Left renal cortex interstitium (tissue), 4 donors: ENCODE measurements around the gene CLIC1. TPM values are rescaled to one million over a fixed set of nuclear protein-coding genes. Genes with fewer than 3 reads are reported as not detected.
A peak's percentile ranks its signal among the peaks of the same experiment; 100 is the strongest.

ENCODE experiments used
- DNase-seq, 4 donors: peaks; one replicate each; pipeline ENCODE4 v3.0.0-alpha.2; 2013; ENCODE audit warnings: low read depth in 4 of 4, low spot score in 2 of 4, missing footprints in 1 of 4
- polyA plus RNA-seq, 4 donors: library from polyadenylated mRNA; unstranded; fragments of 120-200 nt; gene quantifications; one replicate each; pipeline ENCODE4 v1.2.1, GENCODE V29; 2013; ENCODE audit not compliant: insufficient read length in 4 of 4

The CLIC1 gene
- polyA plus RNA-seq, 4 donors: 251 to 323 (median 297) TPM

GRCh38 chr6:31707701-31708100 lies 28.6 kb downstream of the CLIC1 start:
- no peak for DNase-seq

DNA sequence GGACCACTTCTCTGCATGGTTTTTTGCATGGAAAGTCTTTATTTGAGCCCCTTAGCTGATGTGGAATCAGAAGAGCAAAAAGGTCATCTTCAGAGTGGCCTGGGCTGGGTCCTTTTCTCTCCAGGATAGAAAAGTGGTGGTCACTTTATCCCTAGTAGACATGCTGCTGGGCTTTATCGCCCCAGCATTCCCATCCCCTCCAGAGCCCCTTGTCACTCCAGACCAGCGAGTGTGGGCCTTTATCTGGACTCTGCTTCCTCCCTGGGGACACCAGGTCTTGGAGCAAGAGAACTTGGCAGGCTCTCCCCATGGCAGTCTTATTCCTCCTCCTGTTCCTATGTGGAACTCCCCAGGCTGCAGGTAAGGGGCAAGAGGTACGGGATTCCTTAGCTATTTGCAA lies 29.7 kb downstream of the CLIC1 start, which contains the start of gene LY6G6F:
TSS of gene LY6G6F (plus strand) at position 268 of the 400 bp plus-strand sequence. CDS start at position 309, 41 bp downstream.
- no peak for DNase-seq

GRCh38 chr6:31705931-31706330 lies 30.4 kb downstream of the CLIC1 start:
- DNase-seq: no peak

GRCh38 chr6:31702819-31703716 lies 33.3 kb downstream of the CLIC1 start, which contains the start of gene ABHD16A:
Gene ABHD16A (minus strand): TSS chr6:31703324. CDS start chr6:31703281, 43 bp downstream.
- peak; percentile 91 to 98 (median 96) for DNase-seq

DNA sequence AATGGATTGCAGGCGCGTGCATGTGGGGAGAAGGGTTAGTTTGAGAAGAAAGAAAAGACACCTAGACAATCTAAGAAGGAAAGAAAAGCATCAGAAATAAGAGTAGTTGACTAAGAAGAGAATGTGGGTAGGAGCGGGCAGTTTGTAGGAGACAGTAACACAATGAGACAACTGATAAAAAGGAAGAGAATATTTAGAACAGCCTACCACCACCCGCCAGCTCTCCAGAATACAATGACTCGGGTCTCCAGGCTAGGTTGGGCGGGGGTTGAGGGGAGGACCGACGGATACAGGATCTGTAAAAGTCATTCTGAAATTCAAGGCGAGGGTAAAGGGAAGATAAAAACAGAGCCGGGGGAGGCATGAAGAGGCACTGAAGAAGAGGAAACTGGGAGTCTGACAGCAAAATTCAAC lies 33.9 kb downstream of the CLIC1 start:
- DNase-seq: no peak

DNA sequence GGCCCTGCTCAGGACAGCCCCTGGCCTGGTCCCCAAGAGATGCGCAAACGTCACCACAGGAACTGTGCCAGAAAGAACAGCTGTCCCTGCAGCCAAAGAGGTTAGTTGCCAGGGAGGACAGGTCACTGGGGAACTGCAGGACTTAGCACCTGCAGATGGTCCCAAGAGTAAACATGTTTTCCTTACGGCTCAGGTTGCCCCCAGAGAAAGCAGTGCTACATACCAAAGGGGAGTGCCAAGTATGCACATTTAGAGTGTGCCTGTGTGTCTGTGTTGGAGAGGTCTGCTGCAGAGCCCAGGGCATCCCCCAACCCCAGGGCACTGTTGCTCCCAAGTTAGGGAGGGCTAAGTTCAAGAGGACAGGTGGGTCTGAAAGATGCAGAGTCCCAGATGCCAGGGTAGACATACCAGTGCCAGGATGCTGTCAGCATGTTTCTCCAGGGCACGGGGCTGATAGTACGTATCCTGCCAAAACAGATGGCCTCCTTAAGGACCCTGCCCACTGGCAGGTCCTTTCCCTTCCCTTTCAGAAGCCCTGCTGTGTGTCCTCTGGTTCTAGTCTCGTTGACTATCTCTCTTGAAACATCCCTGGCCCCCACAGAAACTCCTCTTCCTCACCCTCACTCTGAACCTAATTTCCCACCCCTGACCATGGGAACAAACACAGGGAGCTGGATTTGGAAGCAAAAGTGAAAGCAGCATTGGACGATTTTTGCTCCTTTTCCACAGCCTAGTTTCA lies 34.5 kb downstream of the CLIC1 start:
- DNase-seq: no peak

- no peak for DNase-seq
Measured at GRCh38 chr6:31700740-31701401, 35.5 kb downstream of the CLIC1 start.

DNA sequence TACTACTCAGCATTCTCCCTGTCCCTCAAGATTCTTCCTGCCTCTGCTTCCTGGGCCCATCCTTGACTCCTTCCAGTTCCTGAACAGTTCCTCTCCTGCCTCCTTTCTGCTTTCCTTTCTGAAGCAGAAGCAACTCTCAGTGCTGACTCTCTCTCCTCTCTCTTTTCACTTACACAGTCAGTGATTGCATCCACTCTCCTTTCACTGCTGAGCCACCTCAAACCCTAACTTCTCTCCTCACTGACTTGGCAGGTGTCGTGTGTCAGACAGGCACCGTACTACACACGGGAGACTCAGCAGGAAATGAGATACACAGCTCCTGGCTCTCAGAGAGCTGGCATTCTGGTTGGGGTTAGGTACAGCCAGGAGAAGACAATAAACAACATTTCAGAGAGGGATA lies 38.8 kb downstream of the CLIC1 start:
- DNase-seq: no peak

GRCh38 chr6:31693535-31693934 lies 42.8 kb downstream of the CLIC1 start:
- DNase-seq: no peak

- no peak for DNase-seq
Measured at GRCh38 chr6:31692886-31693285, 43.4 kb downstream of the CLIC1 start.

DNA sequence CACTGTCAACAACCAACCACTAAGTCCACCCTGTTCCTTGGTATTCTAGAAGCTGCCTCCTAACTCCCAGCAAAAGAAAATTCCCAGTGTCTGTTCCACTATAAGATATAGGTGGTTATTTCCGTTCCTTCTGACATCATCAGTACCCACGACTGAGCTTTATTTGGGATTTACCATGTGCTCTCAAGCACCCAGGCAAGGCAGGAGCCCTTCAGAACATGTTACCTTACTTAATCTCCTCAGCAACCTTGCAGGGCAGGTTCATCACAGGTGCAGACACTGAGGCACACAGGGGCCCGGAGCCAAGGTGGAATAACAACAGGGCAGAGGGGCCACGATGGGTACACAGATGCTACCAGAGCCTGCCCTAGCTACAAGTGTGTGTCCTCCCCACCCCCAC lies 44.0 kb downstream of the CLIC1 start:
- DNase-seq: no peak

DNA sequence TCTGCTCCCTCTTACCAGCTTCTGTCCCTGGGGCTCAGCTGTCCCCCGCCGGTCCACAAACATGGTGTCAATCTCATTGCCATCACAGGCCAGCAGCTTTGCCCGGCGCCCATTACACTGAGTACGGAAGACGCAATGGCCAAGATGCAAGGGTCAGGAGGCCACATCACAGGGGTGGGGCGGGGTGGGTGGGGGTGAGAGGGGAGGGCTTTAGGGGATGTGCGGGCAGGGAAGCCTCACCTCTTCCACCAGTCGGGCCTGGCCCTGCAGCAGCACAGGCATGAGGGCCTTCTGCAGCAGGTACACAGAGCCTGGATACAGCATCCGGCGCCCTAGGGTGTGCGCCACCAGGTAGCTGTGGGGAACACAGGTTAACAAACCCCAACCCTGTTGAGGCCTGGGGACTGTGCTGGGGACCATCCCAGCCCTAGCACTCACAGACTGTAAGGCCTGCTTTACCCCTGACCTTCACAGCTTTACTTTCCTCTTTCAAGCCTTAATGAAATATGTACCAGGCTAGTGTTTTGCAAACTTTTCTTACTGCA lies 44.7 kb downstream of the CLIC1 start:
- DNase-seq: no peak

GRCh38 chr6:31691078-31691463 lies 45.3 kb downstream of the CLIC1 start:
- DNase-seq: no peak

- DNase-seq: no peak
Measured at GRCh38 chr6:31690231-31691077, 45.9 kb downstream of the CLIC1 start.

DNA sequence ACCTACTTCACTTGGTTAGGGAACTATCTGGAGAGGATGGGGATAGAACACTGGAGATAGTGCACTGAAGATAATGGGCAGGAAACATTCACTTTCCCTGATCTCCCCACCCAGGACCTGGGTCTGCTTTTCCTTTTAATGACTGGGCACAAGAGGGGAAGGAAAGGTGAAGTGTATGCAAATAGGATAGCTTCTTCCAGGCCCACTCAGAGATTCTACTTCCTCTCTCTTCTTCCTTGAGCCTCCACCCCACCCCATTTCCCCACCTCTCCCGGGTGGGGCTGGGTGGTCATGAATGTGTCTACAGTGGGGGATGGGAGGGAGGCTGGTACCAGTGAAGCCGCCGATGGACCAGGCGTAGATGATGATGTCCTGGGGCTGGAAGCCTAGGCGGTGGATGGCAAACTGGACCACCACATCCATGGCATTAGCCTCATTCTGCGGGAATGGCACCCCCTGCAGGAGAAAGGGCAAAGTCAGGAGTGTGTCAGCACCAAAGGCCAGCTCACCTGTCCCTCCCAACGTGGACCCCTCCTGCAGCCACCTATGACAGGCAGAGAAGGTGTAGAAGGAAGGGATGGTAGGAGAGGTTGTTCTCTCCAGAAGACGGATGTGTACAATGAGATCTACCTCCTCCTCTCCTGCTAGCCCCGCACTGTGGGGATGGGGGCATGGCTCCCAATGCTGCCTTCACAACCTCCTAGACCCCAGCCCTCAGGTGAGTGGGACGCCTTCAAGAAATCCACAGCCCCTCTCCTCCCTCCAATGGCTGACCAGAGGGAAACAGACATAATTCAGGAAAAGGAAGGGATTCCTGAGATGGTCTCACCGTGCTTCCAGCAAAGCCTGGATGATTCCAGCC lies 46.9 kb downstream of the CLIC1 start:
- DNase-seq: no peak

- no peak for DNase-seq
Measured at GRCh38 chr6:31687860-31688693, 48.3 kb downstream of the CLIC1 start.

DNA sequence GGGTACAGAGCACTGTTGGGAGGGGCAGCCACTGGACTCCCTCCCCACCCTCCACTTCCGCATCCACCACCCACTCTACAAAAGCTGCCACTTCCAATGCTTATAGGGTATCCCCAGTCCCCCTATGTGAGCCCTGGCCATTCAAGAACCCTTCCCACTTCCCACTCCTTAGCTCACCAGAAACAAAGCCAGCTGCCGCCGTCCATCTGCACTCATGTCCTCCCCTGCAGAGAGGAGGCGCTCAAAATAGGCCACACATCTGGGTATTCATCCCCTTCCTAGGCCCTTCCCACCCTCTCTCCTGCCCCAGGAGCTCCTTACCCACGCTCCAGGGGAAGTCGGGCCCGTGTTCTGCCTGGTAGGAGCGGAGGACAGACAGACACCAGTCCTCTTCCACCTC lies 49.0 kb downstream of the CLIC1 start:
- DNase-seq: no peak

DNA sequence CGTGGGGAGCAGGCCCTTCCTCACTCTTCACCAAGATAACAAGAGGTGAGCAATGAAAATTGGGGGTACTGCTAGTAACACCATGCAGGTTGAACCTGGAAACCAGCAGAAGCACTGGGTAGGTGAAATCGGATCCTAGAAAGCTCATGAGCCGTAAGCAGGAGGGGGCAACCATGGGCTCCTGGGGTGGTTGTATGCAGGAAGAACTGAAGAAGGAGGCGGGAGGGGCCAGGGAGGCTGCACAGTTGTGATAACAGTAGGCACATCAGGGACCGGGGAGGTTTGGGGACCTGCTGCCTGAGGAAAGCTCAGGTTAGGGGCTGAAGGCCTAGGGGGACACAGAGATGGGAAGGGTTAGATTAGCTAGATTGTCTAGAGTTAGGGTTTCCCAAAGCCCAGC lies 49.8 kb downstream of the CLIC1 start:
- no peak for DNase-seq
